D721Med (cell line): Measurements from ENCODE around the gene UBE3C.

Experiments
- DNase-seq: peaks from one replicate; pipeline ENCODE4 v3.0.0; 2011; ENCODE audit warnings: low spot score; ENCODE audit not compliant: insufficient read length
- FAIRE-seq: peaks from 2 replicates; lab custom pipeline; 2011; peaks lifted over from hg19 to GRCh38; lab: Jason Lieb, UNC
- TF ChIP-seq, protein P1 (sequence below): IDR thresholded peaks from 2 replicates; pipeline ENCODE4 v1.5.1; 2012; ENCODE audit warnings: mild to moderate bottlenecking, control low read depth; ENCODE audit not compliant: insufficient read depth; ENCODE audit errors: missing control alignments

UBE3C gene

DNA sequence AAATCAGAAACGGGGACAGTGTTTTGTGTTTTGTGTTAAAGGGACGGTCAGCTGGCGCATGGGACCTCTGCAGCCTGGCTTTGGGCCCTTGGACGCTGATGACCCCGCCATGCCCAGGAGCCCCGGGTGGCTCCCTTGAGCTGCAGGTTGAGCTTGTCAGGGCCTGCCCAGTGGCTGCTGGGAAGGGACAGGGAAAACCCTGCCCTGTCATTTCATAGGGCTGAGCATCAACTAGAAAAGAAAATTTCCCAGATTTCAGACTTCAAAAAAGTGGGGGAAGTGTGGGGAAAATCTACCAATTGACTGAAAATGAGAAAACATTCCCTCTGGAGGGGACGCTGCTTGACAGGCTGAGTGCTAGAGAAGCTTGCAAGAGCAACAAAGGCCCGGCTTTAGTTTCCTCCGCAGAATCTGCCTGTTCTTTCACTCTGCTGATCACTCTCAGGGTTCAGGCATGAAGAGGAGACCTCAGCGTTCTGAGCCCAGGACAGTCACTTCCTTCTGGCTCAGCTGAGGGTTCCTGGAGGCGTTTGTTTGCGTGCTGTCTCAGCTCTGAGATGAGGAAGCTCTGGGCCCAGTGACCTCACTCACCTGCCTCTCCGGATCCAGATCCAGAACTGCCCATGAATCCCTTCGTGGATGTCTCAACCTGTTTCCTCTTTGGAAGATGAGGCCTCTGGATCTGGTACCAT lies 179.4 kb downstream of the UBE3C start:
- FAIRE-seq (no peak), DNase-seq (no peak)
- TF ChIP-seq, protein P1, sequence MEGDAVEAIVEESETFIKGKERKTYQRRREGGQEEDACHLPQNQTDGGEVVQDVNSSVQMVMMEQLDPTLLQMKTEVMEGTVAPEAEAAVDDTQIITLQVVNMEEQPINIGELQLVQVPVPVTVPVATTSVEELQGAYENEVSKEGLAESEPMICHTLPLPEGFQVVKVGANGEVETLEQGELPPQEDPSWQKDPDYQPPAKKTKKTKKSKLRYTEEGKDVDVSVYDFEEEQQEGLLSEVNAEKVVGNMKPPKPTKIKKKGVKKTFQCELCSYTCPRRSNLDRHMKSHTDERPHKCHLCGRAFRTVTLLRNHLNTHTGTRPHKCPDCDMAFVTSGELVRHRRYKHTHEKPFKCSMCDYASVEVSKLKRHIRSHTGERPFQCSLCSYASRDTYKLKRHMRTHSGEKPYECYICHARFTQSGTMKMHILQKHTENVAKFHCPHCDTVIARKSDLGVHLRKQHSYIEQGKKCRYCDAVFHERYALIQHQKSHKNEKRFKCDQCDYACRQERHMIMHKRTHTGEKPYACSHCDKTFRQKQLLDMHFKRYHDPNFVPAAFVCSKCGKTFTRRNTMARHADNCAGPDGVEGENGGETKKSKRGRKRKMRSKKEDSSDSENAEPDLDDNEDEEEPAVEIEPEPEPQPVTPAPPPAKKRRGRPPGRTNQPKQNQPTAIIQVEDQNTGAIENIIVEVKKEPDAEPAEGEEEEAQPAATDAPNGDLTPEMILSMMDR: no peak
